ENCODE data around the gene ARRDC2.

The ARRDC2 gene

GRCh38 chr19:17966550-17967256, 41.3 kb upstream of the ARRDC2 start, which contains the start of gene KCNN1:
Gene KCNN1 (plus strand): TSS chr19:17967107. CDS start chr19:17973889, 6,782 bp downstream.
- Histone ChIP-seq H3K27ac (no peak within 1 kb of the TSS), H3K27me3 (ENCODE audit: insufficient read depth, low read depth) (peaks cover 71% of the 10 kb centered on the region), H2AFZ (ENCODE audit: low read depth) (no peak within 1 kb of the TSS), H3K4me2 (no peak within 1 kb of the TSS), H3K4me1 (ENCODE audit: low read depth, poor library complexity, severe bottlenecking) (no peaks in the 10 kb centered on the region), H3K79me2 (ENCODE audit: insufficient read depth, low read depth) (no peaks in the 10 kb centered on the region), H4K20me1 (ENCODE audit: insufficient read depth) (no peaks in the 10 kb centered on the region), H3K36me3 (ENCODE audit: insufficient read depth) (no peaks in the 10 kb centered on the region), H3K4me3 (IDR thresholded peaks at IDR 0.05; ENCODE audit: insufficient read depth, low read depth, low read length) (no peak within 1 kb of the TSS), H3K9ac (no peak within 1 kb of the TSS)
- TF ChIP-seq, protein P1, sequence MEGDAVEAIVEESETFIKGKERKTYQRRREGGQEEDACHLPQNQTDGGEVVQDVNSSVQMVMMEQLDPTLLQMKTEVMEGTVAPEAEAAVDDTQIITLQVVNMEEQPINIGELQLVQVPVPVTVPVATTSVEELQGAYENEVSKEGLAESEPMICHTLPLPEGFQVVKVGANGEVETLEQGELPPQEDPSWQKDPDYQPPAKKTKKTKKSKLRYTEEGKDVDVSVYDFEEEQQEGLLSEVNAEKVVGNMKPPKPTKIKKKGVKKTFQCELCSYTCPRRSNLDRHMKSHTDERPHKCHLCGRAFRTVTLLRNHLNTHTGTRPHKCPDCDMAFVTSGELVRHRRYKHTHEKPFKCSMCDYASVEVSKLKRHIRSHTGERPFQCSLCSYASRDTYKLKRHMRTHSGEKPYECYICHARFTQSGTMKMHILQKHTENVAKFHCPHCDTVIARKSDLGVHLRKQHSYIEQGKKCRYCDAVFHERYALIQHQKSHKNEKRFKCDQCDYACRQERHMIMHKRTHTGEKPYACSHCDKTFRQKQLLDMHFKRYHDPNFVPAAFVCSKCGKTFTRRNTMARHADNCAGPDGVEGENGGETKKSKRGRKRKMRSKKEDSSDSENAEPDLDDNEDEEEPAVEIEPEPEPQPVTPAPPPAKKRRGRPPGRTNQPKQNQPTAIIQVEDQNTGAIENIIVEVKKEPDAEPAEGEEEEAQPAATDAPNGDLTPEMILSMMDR (conservative IDR thresholded peaks at IDR 0.05; ENCODE audit: low read depth, low read length) = no peak

- no peak overlapping the region for H3K27ac ChIP-seq
- no peak overlapping the region for H3K4me3 ChIP-seq (IDR thresholded peaks at IDR 0.05; ENCODE audit: insufficient read depth, low read depth, low read length)
- H3K36me3 ChIP-seq (ENCODE audit: insufficient read depth) = no peaks in the 10 kb centered on the region
- peaks cover 71% of the 10 kb centered on the region for H3K27me3 ChIP-seq (ENCODE audit: insufficient read depth, low read depth)
- H2AFZ ChIP-seq (ENCODE audit: low read depth) = no peak overlapping the region
- H3K4me2 ChIP-seq = no peak overlapping the region
- no peak overlapping the region for H3K9ac ChIP-seq
- TF ChIP-seq, protein P1 (conservative IDR thresholded peaks at IDR 0.05; ENCODE audit: low read depth, low read length) = no peak
- no peaks in the 10 kb centered on the region for H4K20me1 ChIP-seq (ENCODE audit: insufficient read depth)
- no peaks in the 10 kb centered on the region for H3K79me2 ChIP-seq (ENCODE audit: insufficient read depth, low read depth)
- H3K4me1 ChIP-seq (ENCODE audit: low read depth, poor library complexity, severe bottlenecking) = no peaks in the 10 kb centered on the region
Measured at GRCh38 chr19:17967257-17968051, 40.5 kb upstream of the ARRDC2 start.

- TF ChIP-seq, protein P1 (conservative IDR thresholded peaks at IDR 0.05; ENCODE audit: low read depth, low read length) = no peak
- no peaks in the 10 kb centered on the region for H3K36me3 ChIP-seq (ENCODE audit: insufficient read depth)
- H3K9ac ChIP-seq = no peak overlapping the region
- no peak overlapping the region for H3K27ac ChIP-seq
- no peak overlapping the region for H2AFZ ChIP-seq (ENCODE audit: low read depth)
- no peaks in the 10 kb centered on the region for H3K79me2 ChIP-seq (ENCODE audit: insufficient read depth, low read depth)
- H4K20me1 ChIP-seq (ENCODE audit: insufficient read depth) = no peaks in the 10 kb centered on the region
- H3K4me1 ChIP-seq (ENCODE audit: low read depth, poor library complexity, severe bottlenecking) = no peaks in the 10 kb centered on the region
- H3K27me3 ChIP-seq (ENCODE audit: insufficient read depth, low read depth) = peaks cover 70% of the 10 kb centered on the region
- H3K4me3 ChIP-seq (IDR thresholded peaks at IDR 0.05; ENCODE audit: insufficient read depth, low read depth, low read length) = no peak overlapping the region
- no peak overlapping the region for H3K4me2 ChIP-seq
Measured at GRCh38 chr19:17968362-17968761, 39.6 kb upstream of the ARRDC2 start.

DNA sequence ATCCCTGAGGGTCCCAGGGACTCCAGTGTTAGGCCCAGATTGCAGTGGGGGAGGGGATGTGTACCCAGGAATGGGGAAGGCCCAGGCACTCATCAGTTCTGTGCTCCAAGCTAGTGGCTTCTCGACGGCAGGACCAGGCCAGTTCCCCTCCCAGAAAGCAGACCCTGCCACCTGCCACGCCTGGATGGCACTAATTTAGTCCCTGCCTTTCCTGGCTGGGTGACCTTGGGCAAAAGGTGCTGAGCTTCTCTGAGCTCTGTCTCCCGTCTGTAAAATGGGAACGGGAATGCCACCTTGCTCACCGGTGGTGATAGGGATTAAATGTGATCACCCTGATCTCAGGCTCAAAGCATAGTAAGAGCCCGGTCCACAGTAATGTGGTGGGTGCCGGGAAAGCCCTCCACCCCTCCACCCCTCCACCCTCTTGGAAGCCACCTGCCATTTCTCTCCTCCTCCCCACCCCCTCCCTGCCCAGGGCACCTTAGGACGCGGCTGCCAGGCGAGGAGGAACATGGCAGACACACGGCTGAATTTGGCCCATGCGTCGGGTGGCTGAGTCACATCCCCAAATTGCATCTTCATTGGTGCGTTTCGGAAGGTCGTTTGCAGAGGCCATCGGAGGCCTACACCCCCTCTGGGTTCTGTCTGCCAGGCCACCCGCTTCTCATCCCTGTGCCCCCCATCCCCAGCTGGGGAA, 38.7 kb upstream of the ARRDC2 start:
- peaks cover 68% of the 10 kb centered on the region for H3K27me3 ChIP-seq (ENCODE audit: insufficient read depth, low read depth)
- no peak overlapping the region for H3K9ac ChIP-seq
- no peaks in the 10 kb centered on the region for H3K79me2 ChIP-seq (ENCODE audit: insufficient read depth, low read depth)
- no peak overlapping the region for H3K4me2 ChIP-seq
- H3K36me3 ChIP-seq (ENCODE audit: insufficient read depth) = no peaks in the 10 kb centered on the region
- H4K20me1 ChIP-seq (ENCODE audit: insufficient read depth) = no peaks in the 10 kb centered on the region
- no peak overlapping the region for H3K4me3 ChIP-seq (IDR thresholded peaks at IDR 0.05; ENCODE audit: insufficient read depth, low read depth, low read length)
- H2AFZ ChIP-seq (ENCODE audit: low read depth) = no peak overlapping the region
- TF ChIP-seq, protein P1 (conservative IDR thresholded peaks at IDR 0.05; ENCODE audit: low read depth, low read length) = no peak
- no peaks in the 10 kb centered on the region for H3K4me1 ChIP-seq (ENCODE audit: low read depth, poor library complexity, severe bottlenecking)
- H3K27ac ChIP-seq = no peak overlapping the region

All from KMS-11 (cell line).